SK-N-MC (cell line): ENCODE data around the gene MOB3A.

Experiments
- EZH2 ChIP-seq: fragments of 200-600 bp; sonication (generic); IDR thresholded peaks from one replicate; pipeline ENCODE4 v1.6.1; 2017; ENCODE audit warnings: antibody characterized with exemption
- FOXP2 ChIP-seq: optimal IDR thresholded peaks from 2 replicates; pipeline ENCODE3; 2011; ENCODE audit warnings: mild to moderate bottlenecking, moderate library complexity; ENCODE audit not compliant: insufficient read depth; ENCODE audit errors: extremely low read length, control extremely low read depth
- POLR2AphosphoS5 ChIP-seq: IDR thresholded peaks from 2 replicates; pipeline ENCODE4 v1.6.1; 2012; ENCODE audit warnings: mild to moderate bottlenecking, low read depth, low read length, borderline replicate concordance

GRCh38 chr19:2129486-2129885 is 33.4 kb upstream of the MOB3A start:
- TF ChIP-seq POLR2AphosphoS5 (no peak), EZH2 (no peak), FOXP2 (no peak)
